GM19395 (cell line): ENCODE results near the gene RUSC1.
"Not testable (repeated sequence)": the region's sequence is repeated elsewhere in the genome, so short reads cannot be mapped to it uniquely, and the experiment has no call there.

Experiments used
- ATAC-seq: cut with Tn5 transposase; IDR thresholded peaks from one replicate; pipeline ENCODE4 v1.9.1; 2021; ENCODE audit warnings: mild to moderate bottlenecking, moderate library complexity; ENCODE audit not compliant: unreplicated experiment

The RUSC1 gene

GRCh38 chr1:155320661-155321617 is at the start of gene RUSC1:
Gene RUSC1, plus strand, starts transcription at chr1:155320894. Its CDS starts 880 bp downstream, at chr1:155321774.
- no peak for ATAC-seq

- ATAC-seq = peak; percentile 32
Observed at GRCh38 chr1:155272466-155273342, 48.0 kb upstream of the RUSC1 start.

GRCh38 chr1:155273343-155274245 is 47.1 kb upstream of the RUSC1 start, which contains the start of gene CLK2:
Gene CLK2, minus strand, starts transcription at chr1:155273504. Its CDS starts 2,527 bp downstream, at chr1:155270977.
- peak; percentile 81 for ATAC-seq

- ATAC-seq = peak; percentile 64
Observed at GRCh38 chr1:155277070-155277901, 43.4 kb upstream of the RUSC1 start, which contains the start of gene HCN3. Gene HCN3, plus strand, starts transcription at chr1:155277463. Its CDS starts 128 bp downstream, at chr1:155277591.

GRCh38 chr1:155277902-155278688 is 42.6 kb upstream of the RUSC1 start:
- no peak for ATAC-seq

- no peak for ATAC-seq
Observed at GRCh38 chr1:155278689-155279160, 42.0 kb upstream of the RUSC1 start.

- no peak for ATAC-seq
Observed at GRCh38 chr1:155279268-155279667, 41.4 kb upstream of the RUSC1 start.

- ATAC-seq = no peak
Observed at GRCh38 chr1:155282488-155283091, 38.1 kb upstream of the RUSC1 start.

- no peak for ATAC-seq
Observed at GRCh38 chr1:155284476-155284875, 36.2 kb upstream of the RUSC1 start.

- ATAC-seq = no peak
Observed at GRCh38 chr1:155285063-155285462, 35.6 kb upstream of the RUSC1 start.

GRCh38 chr1:155285631-155286044 is 35.1 kb upstream of the RUSC1 start:
- ATAC-seq = no peak

GRCh38 chr1:155286544-155286943 is 34.1 kb upstream of the RUSC1 start:
- no peak for ATAC-seq

- ATAC-seq = no peak
Observed at GRCh38 chr1:155287987-155288543, 32.6 kb upstream of the RUSC1 start.

GRCh38 chr1:155291006-155291405 is 29.7 kb upstream of the RUSC1 start:
- ATAC-seq = not testable (repeated sequence)

- no peak for ATAC-seq
Observed at GRCh38 chr1:155293086-155293749, 27.5 kb upstream of the RUSC1 start.

- no peak for ATAC-seq
Observed at GRCh38 chr1:155294520-155295182, 26.0 kb upstream of the RUSC1 start.
